ENCODE data around the gene SLC38A10.
"Not testable (repeated sequence)": the region's sequence is repeated elsewhere in the genome, so short reads cannot be mapped to it uniquely, and the experiment has no call there.

Gene SLC38A10

GRCh38 chr17:81310949-81311550, 15.9 kb upstream of the SLC38A10 start:
- H3K4me1 ChIP-seq (ENCODE audit: control insufficient read depth in 2 of 2, insufficient read depth in 2 of 2, low read length in 2 of 2), result peaks cover 13 to 18% of the 10 kb centered on the region in 2 donors
- no peak overlapping the region for H3K27ac ChIP-seq (ENCODE audit: low read depth in 2 of 2, low read length in 2 of 2)
- H3K27me3 ChIP-seq (ENCODE audit: control insufficient read depth in 2 of 2, insufficient read depth in 2 of 2, low read length in 2 of 2), result no peaks in the 10 kb centered on the region
- H3K4me3 ChIP-seq (ENCODE audit: low read length in 2 of 2), result no peak overlapping the region
- H3K36me3 ChIP-seq (ENCODE audit: control insufficient read depth in 2 of 2, insufficient read depth in 2 of 2, low read length in 2 of 2), result no peaks in the 10 kb centered on the region
- H3K9ac ChIP-seq (ENCODE audit: low read depth in 1 of 2, low read length in 2 of 2), result no peak overlapping the region
- no peaks in the 10 kb centered on the region for H3K9me3 ChIP-seq (ENCODE audit: control insufficient read depth in 2 of 2, low read length in 2 of 2)

DNA sequence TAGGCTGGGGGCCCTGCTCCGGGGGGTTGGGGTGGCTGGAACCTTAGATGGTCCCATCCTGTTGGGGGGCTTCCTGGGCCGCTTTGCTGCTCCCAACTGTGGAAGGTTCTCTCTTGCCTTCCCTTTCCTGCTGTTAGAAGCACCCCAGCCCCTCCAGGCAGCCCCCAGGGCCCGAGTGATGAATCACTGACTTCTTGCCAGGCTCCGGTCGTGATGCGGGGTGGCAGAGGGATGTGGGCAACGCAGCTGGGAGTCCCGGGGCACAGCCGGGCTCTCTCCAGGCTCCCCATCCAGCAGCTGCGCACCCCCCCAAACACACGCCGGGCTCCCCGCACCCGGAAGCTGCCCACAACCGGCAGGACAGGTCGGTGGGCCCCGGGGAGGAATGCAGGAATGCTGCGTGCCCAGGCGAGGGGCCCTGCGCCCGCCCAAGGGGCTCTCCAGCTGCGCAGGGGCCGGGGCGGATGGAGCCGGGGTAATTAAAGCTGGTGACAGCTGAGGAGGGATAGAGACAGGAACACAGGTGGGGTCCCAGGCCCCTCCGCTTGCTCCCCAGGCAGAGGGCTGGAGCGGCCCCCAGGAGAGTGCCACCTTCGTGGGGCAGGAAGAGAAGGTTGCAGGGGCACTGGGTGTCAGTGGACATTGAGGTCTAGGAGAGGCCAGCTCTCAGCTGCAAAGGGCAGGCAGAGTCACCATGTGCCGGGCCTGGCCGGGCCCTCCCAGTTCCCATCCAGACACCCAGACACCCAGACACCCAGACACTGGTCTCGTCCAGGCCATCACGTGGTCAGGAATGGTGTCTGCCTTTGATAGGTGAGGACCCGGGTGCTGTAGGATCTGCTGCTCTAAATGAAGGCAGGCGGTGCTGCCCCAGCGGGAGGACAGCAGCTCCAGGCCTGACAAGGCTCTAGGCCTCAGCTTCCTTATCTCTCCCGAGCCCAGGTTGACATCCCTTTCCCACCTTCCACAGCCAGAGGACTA, 15.0 kb upstream of the SLC38A10 start:
- H3K4me1 ChIP-seq (ENCODE audit: control insufficient read depth in 2 of 2, insufficient read depth in 2 of 2, low read length in 2 of 2), result peaks cover 10 to 13% of the 10 kb centered on the region in 2 donors
- peak overlapping the region; percentile 86 to 90 for H3K27ac ChIP-seq (ENCODE audit: low read depth in 2 of 2, low read length in 2 of 2)
- peak overlapping the region in 1 of 2 donors; percentile 66 for H3K4me3 ChIP-seq (ENCODE audit: low read length in 2 of 2)
- no peaks in the 10 kb centered on the region for H3K9me3 ChIP-seq (ENCODE audit: control insufficient read depth in 2 of 2, low read length in 2 of 2)
- no peaks in the 10 kb centered on the region for H3K36me3 ChIP-seq (ENCODE audit: control insufficient read depth in 2 of 2, insufficient read depth in 2 of 2, low read length in 2 of 2)
- H3K9ac ChIP-seq (ENCODE audit: low read depth in 1 of 2, low read length in 2 of 2), result peak overlapping the region; percentile 68 to 87
- no peaks in the 10 kb centered on the region for H3K27me3 ChIP-seq (ENCODE audit: control insufficient read depth in 2 of 2, insufficient read depth in 2 of 2, low read length in 2 of 2)

- Histone ChIP-seq H3K27me3 (ENCODE audit: control insufficient read depth in 2 of 2, insufficient read depth in 2 of 2, low read length in 2 of 2) (no peaks in the 10 kb centered on the region), H3K36me3 (ENCODE audit: control insufficient read depth in 2 of 2, insufficient read depth in 2 of 2, low read length in 2 of 2) (no peaks in the 10 kb centered on the region), H3K9ac (ENCODE audit: low read depth in 1 of 2, low read length in 2 of 2) (peak overlapping the region; percentile 84 to 87), H3K4me1 (ENCODE audit: control insufficient read depth in 2 of 2, insufficient read depth in 2 of 2, low read length in 2 of 2) (peaks cover 10 to 13% of the 10 kb centered on the region in 2 donors), H3K9me3 (ENCODE audit: control insufficient read depth in 2 of 2, low read length in 2 of 2) (no peaks in the 10 kb centered on the region), H3K4me3 (ENCODE audit: low read length in 2 of 2) (peak overlapping the region; percentile 66 to 73), H3K27ac (ENCODE audit: low read depth in 2 of 2, low read length in 2 of 2) (peak overlapping the region; percentile 86 to 90)
These were observed 14.2 kb upstream of the SLC38A10 start for GRCh38 chr17:81309140-81309858.

- H3K4me1 ChIP-seq (ENCODE audit: control insufficient read depth in 2 of 2, insufficient read depth in 2 of 2, low read length in 2 of 2), result peaks cover 10 to 13% of the 10 kb centered on the region in 2 donors
- peak overlapping the region; percentile 66 to 73 for H3K4me3 ChIP-seq (ENCODE audit: low read length in 2 of 2)
- H3K36me3 ChIP-seq (ENCODE audit: control insufficient read depth in 2 of 2, insufficient read depth in 2 of 2, low read length in 2 of 2); H3K27me3 ChIP-seq (ENCODE audit: control insufficient read depth in 2 of 2, insufficient read depth in 2 of 2, low read length in 2 of 2); H3K9me3 ChIP-seq (ENCODE audit: control insufficient read depth in 2 of 2, low read length in 2 of 2): not testable (repeated sequence)
- H3K27ac ChIP-seq (ENCODE audit: low read depth in 2 of 2, low read length in 2 of 2), result peak overlapping the region; percentile 86 to 90
- peak overlapping the region; percentile 84 to 87 for H3K9ac ChIP-seq (ENCODE audit: low read depth in 1 of 2, low read length in 2 of 2)
These were observed 13.7 kb upstream of the SLC38A10 start for GRCh38 chr17:81308784-81309139.

GRCh38 chr17:81307636-81308560, 12.8 kb upstream of the SLC38A10 start:
- H3K36me3 ChIP-seq (ENCODE audit: control insufficient read depth in 2 of 2, insufficient read depth in 2 of 2, low read length in 2 of 2), result no peaks in the 10 kb centered on the region
- peaks cover 10 to 13% of the 10 kb centered on the region in 2 donors for H3K4me1 ChIP-seq (ENCODE audit: control insufficient read depth in 2 of 2, insufficient read depth in 2 of 2, low read length in 2 of 2)
- H3K27me3 ChIP-seq (ENCODE audit: control insufficient read depth in 2 of 2, insufficient read depth in 2 of 2, low read length in 2 of 2), result no peaks in the 10 kb centered on the region
- peak overlapping the region in 1 of 2 donors; percentile 66 for H3K4me3 ChIP-seq (ENCODE audit: low read length in 2 of 2)
- H3K27ac ChIP-seq (ENCODE audit: low read depth in 2 of 2, low read length in 2 of 2), result no peak overlapping the region
- peak overlapping the region in 1 of 2 donors; percentile 87 for H3K9ac ChIP-seq (ENCODE audit: low read depth in 1 of 2, low read length in 2 of 2)
- no peaks in the 10 kb centered on the region for H3K9me3 ChIP-seq (ENCODE audit: control insufficient read depth in 2 of 2, low read length in 2 of 2)

DNA sequence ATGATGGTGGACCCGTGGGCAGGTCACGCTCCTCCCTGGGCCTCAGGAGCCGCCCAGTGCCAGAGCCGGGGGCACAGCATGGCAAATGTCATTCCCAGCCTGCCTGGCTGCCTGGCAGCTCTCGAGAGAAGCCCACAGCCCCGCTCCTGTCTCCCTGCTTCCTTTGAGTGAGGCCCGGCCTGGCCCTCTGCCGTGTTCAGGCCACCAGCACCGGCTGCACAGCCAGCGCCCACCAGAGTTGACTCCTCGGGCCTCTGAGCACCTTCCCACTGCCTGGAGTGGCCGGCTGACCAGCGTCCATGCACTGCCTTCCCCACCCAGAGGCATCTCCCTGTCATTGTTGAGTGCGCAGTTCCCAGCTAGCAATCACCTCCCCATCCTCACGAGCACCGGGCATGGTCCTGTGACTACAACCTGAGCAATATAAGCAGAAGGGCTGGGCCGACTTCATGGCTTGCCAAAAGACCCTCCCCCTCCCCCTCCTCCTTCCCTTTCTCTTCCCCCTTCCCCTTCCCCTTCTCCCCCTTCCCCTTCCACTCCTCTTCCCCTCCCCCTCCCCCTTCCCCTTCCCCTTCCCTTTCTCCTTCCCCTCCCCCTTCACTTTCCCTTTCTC, 11.9 kb upstream of the SLC38A10 start:
- Histone ChIP-seq H3K4me1 (ENCODE audit: control insufficient read depth in 2 of 2, insufficient read depth in 2 of 2, low read length in 2 of 2) (peaks cover 10 to 13% of the 10 kb centered on the region in 2 donors), H3K4me3 (ENCODE audit: low read length in 2 of 2) (no peak overlapping the region), H3K9ac (ENCODE audit: low read depth in 1 of 2, low read length in 2 of 2) (no peak overlapping the region), H3K9me3 (ENCODE audit: control insufficient read depth in 2 of 2, low read length in 2 of 2) (no peaks in the 10 kb centered on the region), H3K27ac (ENCODE audit: low read depth in 2 of 2, low read length in 2 of 2) (no peak overlapping the region), H3K27me3 (ENCODE audit: control insufficient read depth in 2 of 2, insufficient read depth in 2 of 2, low read length in 2 of 2) (no peaks in the 10 kb centered on the region), H3K36me3 (ENCODE audit: control insufficient read depth in 2 of 2, insufficient read depth in 2 of 2, low read length in 2 of 2) (no peaks in the 10 kb centered on the region)

DNA sequence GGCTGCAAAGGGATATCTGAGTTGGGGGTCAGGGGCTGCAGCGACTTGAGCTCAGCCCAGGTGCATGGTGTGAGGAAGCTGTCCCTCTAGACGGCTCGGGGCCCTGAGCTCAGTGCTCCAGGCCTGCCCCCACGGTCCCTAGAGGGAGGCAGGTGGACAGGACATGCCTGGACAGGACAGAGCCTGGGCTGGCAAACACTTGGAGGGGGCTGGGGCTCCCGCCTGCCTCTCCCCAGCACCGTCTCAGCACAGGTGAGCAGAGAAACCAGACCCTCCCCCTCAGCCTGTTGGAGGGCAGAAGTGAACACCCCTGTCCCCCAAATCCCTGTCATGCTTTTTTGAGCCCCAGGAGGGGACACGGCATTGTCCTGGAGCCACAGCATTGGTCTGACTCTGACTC, 11.4 kb upstream of the SLC38A10 start:
- Histone ChIP-seq H3K27me3 (ENCODE audit: control insufficient read depth in 2 of 2, insufficient read depth in 2 of 2, low read length in 2 of 2) (no peaks in the 10 kb centered on the region), H3K9me3 (ENCODE audit: control insufficient read depth in 2 of 2, low read length in 2 of 2) (no peaks in the 10 kb centered on the region), H3K27ac (ENCODE audit: low read depth in 2 of 2, low read length in 2 of 2) (no peak overlapping the region), H3K4me3 (ENCODE audit: low read length in 2 of 2) (no peak overlapping the region), H3K36me3 (ENCODE audit: control insufficient read depth in 2 of 2, insufficient read depth in 2 of 2, low read length in 2 of 2) (no peaks in the 10 kb centered on the region), H3K9ac (ENCODE audit: low read depth in 1 of 2, low read length in 2 of 2) (no peak overlapping the region), H3K4me1 (ENCODE audit: control insufficient read depth in 2 of 2, insufficient read depth in 2 of 2, low read length in 2 of 2) (peaks cover 10 to 13% of the 10 kb centered on the region in 2 donors)

- Histone ChIP-seq H3K27ac (ENCODE audit: low read depth in 2 of 2, low read length in 2 of 2) (no peak overlapping the region), H3K4me1 (ENCODE audit: control insufficient read depth in 2 of 2, insufficient read depth in 2 of 2, low read length in 2 of 2) (peaks cover 10 to 13% of the 10 kb centered on the region in 2 donors), H3K27me3 (ENCODE audit: control insufficient read depth in 2 of 2, insufficient read depth in 2 of 2, low read length in 2 of 2) (no peaks in the 10 kb centered on the region), H3K36me3 (ENCODE audit: control insufficient read depth in 2 of 2, insufficient read depth in 2 of 2, low read length in 2 of 2) (no peaks in the 10 kb centered on the region), H3K4me3 (ENCODE audit: low read length in 2 of 2) (no peak overlapping the region), H3K9ac (ENCODE audit: low read depth in 1 of 2, low read length in 2 of 2) (no peak overlapping the region), H3K9me3 (ENCODE audit: control insufficient read depth in 2 of 2, low read length in 2 of 2) (no peaks in the 10 kb centered on the region)
These were observed 10.0 kb upstream of the SLC38A10 start for GRCh38 chr17:81305051-81305630.

Data from mucosa of rectum (tissue), 2 donors.